ENCODE data around the gene MPPED2.
"Not testable (repeated sequence)": the region's sequence is repeated elsewhere in the genome, so short reads cannot be mapped to it uniquely, and the experiment has no call there.

DNA sequence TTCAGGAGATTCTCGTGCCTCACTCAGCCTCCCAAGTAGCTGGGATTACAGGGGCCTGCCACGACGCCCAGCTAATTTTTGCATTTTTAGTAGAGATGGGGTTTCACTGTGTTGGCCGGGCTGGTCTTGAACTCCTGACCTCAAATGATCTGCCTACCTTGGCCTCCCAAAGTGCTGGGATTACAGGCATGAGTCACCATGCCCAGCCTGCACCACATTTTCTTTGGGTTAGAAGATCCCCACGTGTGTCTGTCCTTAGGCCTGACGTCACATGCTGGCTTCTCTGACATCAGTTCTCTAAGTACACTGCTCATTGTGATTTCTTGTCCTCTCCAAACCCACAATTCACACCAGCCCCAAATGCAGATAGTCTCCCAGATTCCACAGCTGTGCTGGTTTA is 31.6 kb downstream of the MPPED2 start:
- not testable (repeated sequence) for TF ChIP-seq POLR2A (IDR thresholded peaks at IDR 0.05)
- TF ChIP-seq, protein P1, sequence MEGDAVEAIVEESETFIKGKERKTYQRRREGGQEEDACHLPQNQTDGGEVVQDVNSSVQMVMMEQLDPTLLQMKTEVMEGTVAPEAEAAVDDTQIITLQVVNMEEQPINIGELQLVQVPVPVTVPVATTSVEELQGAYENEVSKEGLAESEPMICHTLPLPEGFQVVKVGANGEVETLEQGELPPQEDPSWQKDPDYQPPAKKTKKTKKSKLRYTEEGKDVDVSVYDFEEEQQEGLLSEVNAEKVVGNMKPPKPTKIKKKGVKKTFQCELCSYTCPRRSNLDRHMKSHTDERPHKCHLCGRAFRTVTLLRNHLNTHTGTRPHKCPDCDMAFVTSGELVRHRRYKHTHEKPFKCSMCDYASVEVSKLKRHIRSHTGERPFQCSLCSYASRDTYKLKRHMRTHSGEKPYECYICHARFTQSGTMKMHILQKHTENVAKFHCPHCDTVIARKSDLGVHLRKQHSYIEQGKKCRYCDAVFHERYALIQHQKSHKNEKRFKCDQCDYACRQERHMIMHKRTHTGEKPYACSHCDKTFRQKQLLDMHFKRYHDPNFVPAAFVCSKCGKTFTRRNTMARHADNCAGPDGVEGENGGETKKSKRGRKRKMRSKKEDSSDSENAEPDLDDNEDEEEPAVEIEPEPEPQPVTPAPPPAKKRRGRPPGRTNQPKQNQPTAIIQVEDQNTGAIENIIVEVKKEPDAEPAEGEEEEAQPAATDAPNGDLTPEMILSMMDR (IDR thresholded peaks at IDR 0.05) = not testable (repeated sequence)
